NCI-H524 treated with DMSO at 0.1 percent for 48 hours (cell line): ENCODE data around the gene CAMTA1.
"Not testable (repeated sequence)": the region's sequence is repeated elsewhere in the genome, so short reads cannot be mapped to it uniquely, and the experiment has no call there.

ENCODE experiments used
- DNase-seq: peaks from one replicate; lab custom pipeline; 2025; lab: John Stamatoyannopoulos, UW

Gene CAMTA1

DNA sequence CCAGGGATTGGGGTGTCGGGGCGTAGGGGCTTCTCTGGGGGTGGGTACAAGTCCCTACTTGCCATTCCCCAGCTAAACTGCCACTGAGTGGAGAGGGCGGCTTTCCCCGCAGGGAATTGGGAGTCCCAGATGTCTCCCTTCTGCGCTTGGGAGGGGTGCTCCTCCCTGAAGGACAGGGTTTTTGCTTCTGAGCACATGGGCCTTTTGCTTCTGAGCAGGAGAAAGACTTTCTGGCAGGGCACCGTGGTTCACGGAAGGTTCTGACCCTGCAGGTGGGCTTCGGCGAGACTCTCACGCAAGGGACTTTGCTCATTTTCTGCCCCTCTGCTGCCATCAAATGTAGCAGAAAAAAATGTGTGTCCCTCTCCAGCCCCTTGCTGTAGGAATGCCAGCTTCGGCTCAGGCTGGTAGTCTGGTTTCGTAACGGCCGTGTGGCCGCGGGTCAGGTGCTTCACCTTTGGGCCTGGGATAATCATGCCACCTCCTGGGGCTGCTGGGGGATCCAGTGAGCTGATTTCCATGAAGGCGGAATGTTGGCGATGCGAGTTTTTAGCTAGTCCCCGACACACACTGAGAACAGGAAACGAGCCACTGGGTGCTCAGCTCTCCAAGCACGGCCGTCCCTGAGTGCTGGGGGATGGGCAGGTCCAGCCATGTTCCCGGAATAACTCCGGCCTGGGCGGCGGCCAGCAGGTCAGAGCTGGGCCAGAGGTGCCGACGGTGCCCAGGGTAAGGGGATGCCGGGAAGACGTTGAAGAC, 364.0 kb downstream of the CAMTA1 start:
- DNase-seq: no peak

DNA sequence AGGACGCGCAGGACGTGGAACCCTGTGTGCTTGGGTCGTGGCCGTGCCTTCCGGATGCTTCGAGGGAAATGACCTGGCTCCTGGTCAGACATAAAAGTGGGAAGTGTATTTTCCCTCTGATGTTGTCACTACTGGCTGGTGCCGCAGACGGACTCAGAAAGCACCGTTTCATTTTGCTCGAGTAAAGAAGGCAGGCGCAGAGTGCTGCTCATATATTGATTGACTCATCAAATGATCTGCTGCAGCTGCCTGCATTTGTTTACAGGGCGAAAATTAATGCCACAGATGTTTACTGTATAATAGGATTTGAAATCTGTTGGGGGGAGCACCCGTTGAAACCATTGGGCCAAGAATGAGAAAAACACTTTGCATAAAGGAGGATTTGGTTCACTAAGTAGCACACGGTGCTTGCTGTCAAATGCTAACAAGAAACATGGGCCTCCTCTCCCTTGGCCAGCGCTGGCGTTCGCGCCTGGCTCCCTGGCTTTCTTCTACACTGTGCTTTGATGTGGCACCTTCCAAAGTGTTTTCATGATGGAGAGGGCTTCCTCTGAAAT, 365.5 kb downstream of the CAMTA1 start:
- no peak for DNase-seq

DNA sequence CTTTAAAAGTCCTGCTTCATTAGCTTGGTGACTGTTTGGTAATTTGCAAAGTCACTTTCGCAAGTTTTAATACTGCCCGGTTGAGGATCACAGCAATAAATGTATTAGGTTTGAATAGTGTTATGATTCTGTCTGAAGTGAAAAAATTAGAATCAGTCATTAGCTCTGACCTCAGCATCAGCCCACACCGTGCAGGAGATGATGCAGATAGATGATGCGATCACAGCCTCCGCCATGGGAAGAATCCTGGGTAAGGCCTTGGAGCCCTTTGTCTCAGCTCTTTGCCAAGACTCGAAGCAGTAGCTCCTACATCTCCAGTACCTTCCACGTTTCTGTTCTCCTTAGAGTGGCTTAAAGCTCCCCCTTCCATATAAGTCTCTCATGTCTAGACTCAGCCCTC, 366.7 kb downstream of the CAMTA1 start:
- no peak for DNase-seq

DNA sequence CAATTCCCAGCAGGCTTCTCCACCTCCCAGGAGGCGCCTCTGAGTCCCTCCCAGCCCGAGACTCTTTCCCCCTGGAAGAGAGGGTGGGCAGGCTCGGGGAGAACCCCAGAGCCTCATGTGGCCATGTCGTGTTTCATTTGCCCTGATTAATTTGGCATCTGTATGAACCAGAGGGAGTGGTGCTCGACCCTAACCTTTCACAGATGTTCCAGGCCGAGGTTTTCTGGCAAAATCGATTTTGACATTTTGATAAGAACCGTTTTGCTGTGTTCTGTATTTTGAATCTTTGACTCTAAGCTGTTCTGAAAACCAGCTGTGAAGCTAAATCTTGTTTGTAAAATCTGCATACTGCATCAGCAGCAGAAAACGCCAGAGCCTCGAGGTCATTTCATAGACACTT, 367.4 kb downstream of the CAMTA1 start:
- no peak for DNase-seq

DNA sequence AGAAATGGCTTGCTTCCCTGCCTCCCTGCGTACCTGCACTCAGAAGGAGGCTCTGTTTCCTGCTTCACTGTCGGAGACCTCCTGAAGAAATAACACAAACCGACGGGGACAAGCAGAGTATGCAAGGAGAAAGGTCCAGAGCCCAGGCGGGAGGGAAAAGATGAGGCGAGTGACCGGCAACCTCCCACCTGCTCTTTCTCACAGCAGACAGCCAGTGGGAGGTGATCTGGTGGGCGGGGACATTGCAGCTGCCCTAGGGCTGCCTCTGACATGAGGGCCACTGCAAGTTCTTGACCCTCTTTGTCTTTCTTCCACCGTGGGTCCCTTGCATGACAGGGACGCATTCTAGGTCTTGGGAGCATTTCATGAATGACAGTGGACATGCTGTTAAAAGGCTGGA, 368.2 kb downstream of the CAMTA1 start:
- DNase-seq: no peak

DNA sequence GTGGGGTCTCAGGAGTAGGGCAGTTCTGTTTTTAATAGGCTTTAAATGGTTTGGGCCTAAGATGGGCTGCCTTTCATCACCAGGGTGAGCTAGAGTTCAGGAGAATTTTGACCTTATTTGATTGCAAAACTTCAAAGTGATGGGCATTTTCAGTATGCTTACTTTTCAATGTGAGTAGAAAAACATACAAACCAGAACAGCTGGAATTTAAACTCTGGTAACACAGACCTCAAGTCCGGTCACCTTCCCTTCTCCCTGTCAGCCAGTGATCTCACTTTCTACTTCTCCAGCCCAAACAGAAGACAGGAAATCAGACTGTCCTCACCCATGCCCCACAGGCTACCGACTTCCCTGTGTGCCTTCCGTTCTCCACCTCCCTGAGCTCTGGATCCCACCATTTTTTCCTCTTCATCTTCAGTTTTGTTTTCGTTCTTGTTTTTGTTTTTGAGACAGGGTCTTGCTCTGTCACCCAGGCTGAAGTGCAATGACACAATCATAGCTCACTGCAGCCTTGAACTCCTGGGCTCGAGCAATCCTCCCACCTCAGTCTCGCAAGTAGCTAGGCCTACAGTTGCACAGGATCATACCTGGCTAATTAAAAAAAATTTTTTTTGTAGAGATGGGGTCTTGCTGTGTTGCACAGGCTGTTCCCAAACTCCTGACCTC, 374.0 kb downstream of the CAMTA1 start:
- DNase-seq: no peak

DNA sequence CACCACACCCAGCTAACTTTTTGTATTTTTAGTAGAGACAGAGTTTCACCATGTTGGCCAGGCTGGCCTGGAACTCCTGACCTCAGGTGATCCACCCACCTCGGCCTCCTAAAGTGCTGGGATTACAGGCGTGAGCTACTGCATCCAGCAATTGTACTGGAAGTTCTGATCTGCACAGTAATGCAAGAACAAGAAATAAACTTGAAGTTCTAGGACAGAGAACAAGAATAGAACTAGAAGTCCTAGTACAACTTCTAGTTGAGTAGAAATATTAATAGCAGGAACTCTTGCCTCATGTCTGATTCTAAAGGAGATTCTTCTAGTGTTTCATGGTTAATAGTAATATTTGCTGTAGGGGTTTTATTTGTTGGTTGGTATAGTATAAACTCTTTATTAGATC, 383.3 kb downstream of the CAMTA1 start:
- not testable (repeated sequence) for DNase-seq

DNA sequence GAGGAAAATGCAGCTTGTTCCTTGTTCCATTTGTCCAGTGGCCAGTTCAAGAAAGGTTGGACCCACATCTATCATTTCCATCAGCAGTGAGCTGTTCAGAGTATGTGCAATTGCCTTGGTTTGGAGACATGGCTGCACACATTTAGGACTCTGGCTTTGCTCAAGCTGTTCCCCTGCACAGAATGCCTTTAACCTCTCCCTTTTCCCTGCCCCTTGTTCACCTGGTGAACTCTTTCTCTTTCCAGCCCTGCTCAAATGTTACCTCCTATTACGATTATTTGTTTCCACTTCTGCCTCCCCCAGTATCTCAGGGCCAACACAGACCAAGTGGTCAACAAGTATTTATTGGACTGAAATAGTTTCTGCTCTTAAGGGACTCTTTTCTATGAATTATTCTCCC, 385.9 kb downstream of the CAMTA1 start:
- DNase-seq: no peak

DNA sequence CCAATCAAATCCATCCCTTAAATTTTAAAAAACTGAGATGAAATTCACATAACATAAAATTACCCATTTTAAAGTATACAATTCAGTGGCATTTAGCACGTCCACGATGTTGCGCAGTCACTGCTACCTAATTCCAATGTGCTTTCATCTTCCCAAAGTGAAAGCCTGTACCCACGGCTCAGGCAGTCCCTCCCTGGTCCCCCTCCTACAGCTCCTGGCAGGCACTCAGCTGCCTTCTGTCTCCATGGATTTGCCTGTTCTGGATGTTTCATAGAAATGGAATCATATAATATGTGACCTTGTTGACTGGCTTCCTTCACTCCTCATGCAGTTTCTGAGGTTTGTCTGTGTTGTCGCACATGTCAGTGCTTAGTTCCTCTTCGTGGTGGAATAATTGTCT, 386.3 kb downstream of the CAMTA1 start:
- DNase-seq: no peak

DNA sequence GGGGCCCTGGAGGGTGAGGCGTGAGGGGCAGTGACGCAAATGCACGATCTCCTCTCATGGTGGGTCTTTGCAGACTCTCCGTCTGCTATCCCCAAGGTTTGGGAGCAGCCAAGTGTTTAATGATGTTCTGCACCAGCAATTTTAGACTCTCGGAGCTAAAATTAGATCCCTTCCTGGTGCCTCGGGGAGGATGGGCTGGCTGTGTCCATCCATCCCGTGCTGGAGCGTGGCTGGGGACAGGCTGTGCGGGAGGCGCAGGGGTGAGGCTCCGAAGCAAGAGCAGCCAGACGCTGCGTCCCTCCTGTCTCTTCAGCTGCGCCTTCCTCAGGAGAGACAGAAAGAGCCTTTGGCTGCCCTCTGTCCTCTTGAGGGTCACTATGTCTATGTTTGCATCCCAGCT, 387.6 kb downstream of the CAMTA1 start:
- DNase-seq: no peak

DNA sequence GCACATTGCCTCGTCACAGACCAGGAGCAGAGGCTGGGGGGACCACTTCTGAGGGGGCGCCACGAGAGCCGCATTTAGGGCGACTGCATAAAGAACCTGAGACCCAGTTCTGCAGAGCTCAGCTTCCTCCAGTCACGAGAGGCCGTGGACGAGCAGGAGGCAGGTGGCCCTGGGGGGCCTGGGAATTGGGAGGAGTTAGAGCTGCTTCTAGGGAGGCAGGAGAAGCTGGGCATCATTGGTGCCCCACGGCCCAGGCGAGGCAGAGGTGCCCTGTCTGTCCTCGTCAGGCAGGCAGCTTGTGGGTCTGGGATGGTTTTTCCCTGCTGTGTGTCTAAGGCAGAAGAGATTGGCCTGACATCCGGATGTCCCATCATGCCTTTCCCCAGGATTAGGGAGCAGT, 389.3 kb downstream of the CAMTA1 start:
- no peak for DNase-seq

DNA sequence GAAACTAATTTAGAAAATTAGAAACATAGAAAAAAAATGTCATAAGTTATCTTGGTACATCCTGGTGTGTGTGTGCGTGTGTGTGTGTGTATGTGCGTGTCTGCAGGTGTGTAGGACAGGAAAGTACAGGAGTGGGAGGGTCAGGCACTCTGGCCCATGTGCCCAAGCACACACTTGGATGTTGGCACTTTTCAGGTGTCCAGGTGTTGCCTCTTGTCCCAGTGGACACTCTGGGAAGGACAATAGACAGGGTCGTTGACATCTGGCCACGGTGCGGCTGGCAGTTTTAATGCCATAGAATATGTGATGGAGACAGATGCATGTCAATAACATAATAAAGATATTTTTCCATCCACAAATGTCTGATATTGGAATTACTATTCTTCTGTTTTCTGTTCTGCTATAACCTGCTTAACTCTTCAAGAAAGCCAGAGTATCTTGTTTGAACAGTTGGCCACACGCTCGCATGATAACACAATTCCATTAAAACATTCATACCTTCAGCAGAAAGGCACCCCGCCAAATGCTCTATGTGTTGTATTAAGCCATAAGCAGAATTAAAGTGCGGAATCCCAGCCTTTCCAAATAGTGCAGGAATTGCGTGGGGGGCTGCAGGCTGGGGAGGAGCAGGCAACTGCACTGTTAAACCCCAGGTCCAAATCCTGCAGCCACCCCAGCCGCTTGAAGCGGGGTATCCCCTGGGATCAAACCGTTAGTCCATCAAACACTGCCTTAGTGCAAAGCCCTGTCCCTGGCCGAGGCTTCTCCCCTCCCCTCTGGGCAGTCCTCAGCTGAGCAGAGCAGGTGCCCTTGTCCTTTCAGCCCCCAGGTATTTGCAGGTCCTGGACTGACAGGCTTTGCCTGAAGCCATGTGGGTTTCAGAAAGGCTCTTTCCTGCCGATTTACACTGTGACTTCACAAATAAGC, 390.0 kb downstream of the CAMTA1 start:
- DNase-seq: no peak

DNA sequence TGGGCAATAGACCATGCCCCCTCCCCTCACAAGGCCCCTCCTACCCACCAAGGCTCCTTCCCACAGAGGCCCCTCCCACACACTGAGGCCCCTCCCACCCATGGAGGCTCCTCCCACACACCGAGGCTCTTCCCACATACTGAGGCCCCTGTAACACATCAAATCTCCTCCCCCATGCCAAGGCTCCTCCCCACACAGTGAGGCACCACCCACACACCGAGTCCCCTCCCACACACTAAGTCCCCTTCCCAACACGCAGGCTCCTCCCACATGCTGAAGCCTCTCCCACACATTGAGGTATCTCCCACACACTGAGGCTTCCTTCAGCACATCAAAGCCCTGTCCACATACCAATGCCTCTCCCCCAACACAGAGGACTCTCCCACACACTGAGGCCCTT, 391.8 kb downstream of the CAMTA1 start:
- DNase-seq: no peak

DNA sequence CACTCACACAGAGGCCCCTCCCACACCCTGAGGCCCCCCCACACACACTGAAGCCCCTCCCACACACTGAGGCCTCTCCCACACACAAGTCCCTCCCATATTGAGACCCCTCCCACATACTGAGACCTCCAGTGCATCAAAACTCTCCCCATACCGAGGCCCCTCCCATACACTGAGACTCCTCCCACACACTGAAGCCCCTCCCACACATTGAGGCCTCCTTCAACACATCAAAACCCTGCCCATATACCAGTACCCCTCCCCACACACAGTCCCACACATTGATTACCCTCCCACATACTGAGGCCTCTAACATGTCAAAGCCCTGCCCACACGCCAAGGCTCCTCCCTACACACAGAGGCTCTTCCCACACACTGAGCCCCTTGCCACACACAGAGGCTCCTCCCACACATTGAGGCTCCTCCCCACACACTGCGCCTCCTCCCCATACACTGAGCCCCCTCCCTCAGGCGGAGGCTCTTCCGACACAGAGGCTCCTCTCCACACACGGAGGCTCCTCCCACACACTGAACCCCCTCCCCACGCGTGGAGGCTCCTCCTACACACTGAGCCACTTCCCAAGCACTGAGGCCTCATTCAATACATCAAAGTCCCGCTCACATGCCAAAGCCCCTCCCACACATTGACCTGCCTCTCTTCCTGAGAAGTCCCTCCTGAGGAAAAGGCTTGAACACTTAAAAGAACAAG, 392.3 kb downstream of the CAMTA1 start:
- no peak for DNase-seq

DNA sequence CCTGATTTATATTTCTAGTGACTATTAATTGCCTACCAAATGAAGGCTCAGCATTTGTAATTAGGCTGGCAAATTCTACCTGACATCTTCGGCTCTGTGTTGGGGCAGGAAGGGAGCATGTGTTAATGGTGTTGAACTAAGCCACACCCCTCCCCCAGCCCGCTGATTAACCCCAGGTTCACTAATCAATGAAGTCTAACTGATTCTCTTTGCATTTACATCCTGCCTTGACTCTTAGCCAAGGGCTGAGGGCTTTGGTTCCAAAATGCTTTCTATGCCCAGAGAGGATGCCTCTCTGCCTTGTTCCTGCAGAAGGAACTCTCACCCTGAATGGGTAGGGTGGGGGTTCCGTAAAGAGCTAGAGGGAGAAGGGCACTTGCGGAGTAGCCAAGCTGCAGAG, 393.1 kb downstream of the CAMTA1 start:
- no peak for DNase-seq

DNA sequence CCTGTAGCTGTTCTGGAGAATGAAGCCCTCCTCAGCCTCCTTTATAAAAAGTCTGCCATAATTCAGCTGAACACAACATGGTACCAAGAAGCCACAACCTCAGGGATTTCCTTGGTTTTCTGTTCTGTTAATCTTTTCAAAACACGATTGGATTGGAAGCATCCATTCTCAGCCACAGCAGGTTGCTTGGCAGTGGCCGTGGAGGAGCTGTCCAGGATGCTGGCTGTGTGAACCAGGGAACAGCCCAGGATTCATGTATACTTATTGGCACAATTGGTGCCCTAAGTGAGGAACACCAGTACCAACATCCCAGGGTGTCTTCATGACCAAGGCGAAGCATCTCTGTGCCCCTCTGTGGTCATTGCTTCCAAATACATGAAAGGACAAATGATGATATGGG, 393.5 kb downstream of the CAMTA1 start:
- DNase-seq: no peak

DNA sequence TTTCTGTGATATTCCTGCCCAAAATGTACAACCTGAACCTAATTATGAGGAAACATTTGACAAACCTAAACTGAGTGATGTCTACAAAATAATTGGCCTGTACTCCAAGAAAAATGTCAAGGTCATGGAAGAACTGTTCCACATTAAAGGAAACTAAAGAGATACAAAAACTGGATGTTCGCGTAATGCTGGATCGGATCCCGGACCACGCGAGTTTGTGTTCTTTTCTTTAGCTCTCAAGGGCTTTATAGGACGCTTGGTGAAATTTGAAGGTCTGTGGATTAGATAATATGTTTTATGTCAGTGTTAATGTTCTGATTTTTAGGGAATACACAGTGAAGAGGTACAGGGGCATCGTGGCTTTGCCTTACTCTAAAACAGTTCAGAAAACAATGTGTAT, 400.5 kb downstream of the CAMTA1 start:
- no peak for DNase-seq

DNA sequence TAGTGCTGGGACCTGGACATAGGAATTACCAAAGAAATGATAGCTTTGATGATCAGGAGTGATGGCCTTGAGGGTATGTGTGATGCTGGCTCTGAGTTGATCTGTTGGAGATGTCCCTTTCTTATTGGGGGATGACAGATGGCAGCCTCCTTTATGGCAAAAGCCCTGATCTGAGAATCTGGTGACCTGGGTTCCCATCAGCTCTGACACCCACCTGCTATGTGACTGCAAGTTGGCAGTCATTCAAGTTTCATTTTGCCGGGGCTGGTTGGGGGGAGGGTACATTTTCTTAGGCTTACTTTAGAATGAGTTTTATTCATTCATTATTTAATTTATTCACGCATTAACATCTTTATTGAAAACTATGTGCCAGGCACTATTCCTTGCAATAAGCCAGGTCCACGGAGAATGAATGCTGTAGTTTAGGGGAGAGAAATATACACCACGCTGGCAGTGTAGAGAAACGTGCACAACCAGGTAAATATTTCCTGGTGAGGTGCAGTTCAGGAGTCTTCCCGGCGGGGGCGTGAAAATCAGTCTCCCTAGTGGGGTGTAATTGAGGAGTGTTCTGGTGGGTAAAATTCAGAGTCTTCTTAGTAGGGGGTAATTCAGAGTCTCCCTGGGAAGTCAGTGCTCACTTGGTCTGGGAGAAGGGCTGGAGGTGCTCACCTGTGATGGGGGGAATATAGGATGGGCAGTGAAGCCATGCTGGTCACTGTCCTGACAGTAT, 401.3 kb downstream of the CAMTA1 start:
- peak; percentile 45 for DNase-seq

DNA sequence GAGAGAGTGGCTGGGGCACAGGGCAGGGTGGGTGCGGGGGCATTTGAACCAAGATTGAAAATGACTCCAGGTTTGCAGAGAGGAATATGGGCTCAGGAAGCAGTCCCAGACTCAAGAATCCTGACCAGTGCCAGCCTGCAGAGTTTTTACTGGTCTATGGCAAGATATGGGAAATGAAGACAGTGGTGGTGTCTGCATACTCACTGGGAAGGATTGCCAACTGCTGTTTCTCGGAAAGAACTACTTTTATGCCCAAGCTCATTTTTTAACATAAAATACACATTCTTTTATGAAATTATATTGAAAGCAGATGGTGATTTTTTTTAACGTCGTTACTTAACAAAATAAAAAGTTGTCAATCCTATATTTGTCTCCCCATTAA, 401.8 kb downstream of the CAMTA1 start:
- DNase-seq: no peak

DNA sequence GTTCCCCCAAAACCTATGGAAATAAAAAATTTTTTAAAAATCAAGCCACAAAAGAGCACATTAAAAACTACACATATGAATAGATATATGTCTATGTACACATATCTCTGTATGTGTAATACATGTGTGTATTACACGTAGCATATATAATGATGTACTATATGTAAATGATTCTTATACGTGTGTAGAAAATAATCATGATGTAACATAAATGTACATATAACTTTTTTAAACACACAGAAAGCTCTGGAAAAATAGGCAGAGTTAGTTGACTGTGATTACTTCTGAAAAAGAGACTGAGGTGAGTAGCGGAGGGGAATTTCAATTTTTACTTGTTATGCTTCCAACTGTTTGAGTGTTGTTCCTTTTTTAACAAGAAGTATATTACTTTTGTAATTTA, 405.0 kb downstream of the CAMTA1 start:
- no peak for DNase-seq

DNA sequence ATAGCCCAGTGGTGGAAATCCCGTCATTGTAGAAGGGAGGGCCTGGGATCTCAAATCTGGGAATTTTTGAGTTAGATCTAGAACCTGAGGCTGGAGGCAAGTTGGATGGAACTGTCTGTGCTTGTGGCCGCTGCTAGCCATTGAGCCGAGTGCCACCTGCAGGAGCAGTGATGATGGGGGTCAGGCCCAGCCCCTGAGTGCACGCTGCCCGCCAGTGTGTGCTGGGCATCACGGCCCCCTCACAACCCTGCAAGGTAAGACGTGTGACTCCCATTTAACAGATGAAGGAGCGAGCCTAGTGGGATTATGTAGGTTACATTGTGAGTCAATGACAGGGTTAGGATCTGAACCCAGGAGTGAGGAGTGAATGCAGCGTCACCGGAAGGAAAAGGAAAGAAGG, 407.2 kb downstream of the CAMTA1 start:
- DNase-seq: no peak
